Stimulated activated CD4-positive, alpha-beta T cell treated with anti-CD3 and anti-CD28 coated beads, Interleukin-15, amount 100 ng/mL, for 48 hours (primary cell): ENCODE measurements around the gene SH3GL3.

ENCODE experiments used
- DNase-seq, 2 donors: peaks; one replicate each; pipeline ENCODE4 v3.0.0-alpha.2; 2020; ENCODE audit warnings: low read depth in 2 of 2

Gene SH3GL3

GRCh38 chr15:83462953-83463433 is 15.9 kb downstream of the SH3GL3 start:
- no peak for DNase-seq

- no peak for DNase-seq
These were observed 23.7 kb downstream of the SH3GL3 start for GRCh38 chr15:83470887-83471286.

- DNase-seq = no peak
These were observed 24.2 kb downstream of the SH3GL3 start for GRCh38 chr15:83471307-83471866.

GRCh38 chr15:83472151-83472550 is 25.0 kb downstream of the SH3GL3 start:
- DNase-seq = no peak

- DNase-seq = no peak
These were observed 25.7 kb downstream of the SH3GL3 start for GRCh38 chr15:83472797-83473196.

GRCh38 chr15:83474578-83474977 is 27.4 kb downstream of the SH3GL3 start:
- no peak for DNase-seq

GRCh38 chr15:83475551-83475950 is 28.4 kb downstream of the SH3GL3 start:
- no peak for DNase-seq

GRCh38 chr15:83476066-83476465 is 28.9 kb downstream of the SH3GL3 start:
- no peak for DNase-seq

GRCh38 chr15:83476708-83477107 is 29.6 kb downstream of the SH3GL3 start:
- no peak for DNase-seq

GRCh38 chr15:83477172-83477807 is 30.1 kb downstream of the SH3GL3 start:
- no peak for DNase-seq

GRCh38 chr15:83477808-83478537 is 30.8 kb downstream of the SH3GL3 start:
- DNase-seq = no peak

GRCh38 chr15:83483612-83484011 is 36.5 kb downstream of the SH3GL3 start:
- DNase-seq = no peak

GRCh38 chr15:83484636-83485035 is 37.5 kb downstream of the SH3GL3 start:
- DNase-seq = no peak

- DNase-seq = no peak
These were observed 39.2 kb downstream of the SH3GL3 start for GRCh38 chr15:83486363-83486762.

GRCh38 chr15:83487519-83487918 is 40.4 kb downstream of the SH3GL3 start:
- DNase-seq = no peak

- DNase-seq = no peak
These were observed 42.5 kb downstream of the SH3GL3 start for GRCh38 chr15:83489690-83490089.

- no peak for DNase-seq
These were observed 44.3 kb downstream of the SH3GL3 start for GRCh38 chr15:83491486-83491885.

GRCh38 chr15:83496766-83497165 is 49.6 kb downstream of the SH3GL3 start:
- DNase-seq = no peak

- no peak for DNase-seq
These were observed 51.2 kb downstream of the SH3GL3 start for GRCh38 chr15:83498374-83498773.

GRCh38 chr15:83498801-83499200 is 51.7 kb downstream of the SH3GL3 start:
- no peak for DNase-seq

GRCh38 chr15:83499476-83499875 is 52.3 kb downstream of the SH3GL3 start:
- no peak for DNase-seq

GRCh38 chr15:83503595-83504364 is 56.6 kb downstream of the SH3GL3 start:
- DNase-seq = no peak
